DMS153 treated with DMSO at 0.1 percent for 48 hours (cell line): ENCODE results near the gene CA10.

Experiments
- DNase-seq: peaks from one replicate; lab custom pipeline; 2025; ENCODE audit not compliant: unreplicated experiment; lab: John Stamatoyannopoulos, UW

The CA10 gene

GRCh38 chr17:51734462-51734861, 424.1 kb downstream of the CA10 start:
- no peak for DNase-seq

- no peak for DNase-seq
Measured at GRCh38 chr17:51733166-51733565, 425.3 kb downstream of the CA10 start.

- DNase-seq, result no peak
Measured at GRCh38 chr17:51731941-51732722, 426.4 kb downstream of the CA10 start.

- no peak for DNase-seq
Measured at GRCh38 chr17:51730303-51731050, 428.0 kb downstream of the CA10 start.

GRCh38 chr17:51725185-51725584, 433.3 kb downstream of the CA10 start:
- no peak for DNase-seq

- no peak for DNase-seq
Measured at GRCh38 chr17:51724043-51724580, 434.4 kb downstream of the CA10 start.

GRCh38 chr17:51722994-51723393, 435.5 kb downstream of the CA10 start:
- no peak for DNase-seq

- DNase-seq, result no peak
Measured at GRCh38 chr17:51721730-51722129, 436.8 kb downstream of the CA10 start.

- DNase-seq, result no peak
Measured at GRCh38 chr17:51720439-51720838, 438.1 kb downstream of the CA10 start.

- no peak for DNase-seq
Measured at GRCh38 chr17:51718983-51719382, 439.5 kb downstream of the CA10 start.

GRCh38 chr17:51711581-51711980, 446.9 kb downstream of the CA10 start:
- no peak for DNase-seq

GRCh38 chr17:51710634-51710979, 447.9 kb downstream of the CA10 start:
- DNase-seq, result no peak

GRCh38 chr17:51709694-51710633, 448.6 kb downstream of the CA10 start:
- no peak for DNase-seq

GRCh38 chr17:51707216-51707615, 451.3 kb downstream of the CA10 start:
- no peak for DNase-seq

GRCh38 chr17:51706093-51706492, 452.4 kb downstream of the CA10 start:
- DNase-seq, result no peak

GRCh38 chr17:51703361-51704341, 454.9 kb downstream of the CA10 start:
- DNase-seq, result no peak

GRCh38 chr17:51702963-51703360, 455.6 kb downstream of the CA10 start:
- no peak for DNase-seq

GRCh38 chr17:51701501-51701900, 457.0 kb downstream of the CA10 start:
- no peak for DNase-seq

- no peak for DNase-seq
Measured at GRCh38 chr17:51700011-51700760, 458.3 kb downstream of the CA10 start.
